ENCODE data around the gene LMTK2.
"Not testable (repeated sequence)": the region's sequence is repeated elsewhere in the genome, so short reads cannot be mapped to it uniquely, and the experiment has no call there.

Gene LMTK2

DNA sequence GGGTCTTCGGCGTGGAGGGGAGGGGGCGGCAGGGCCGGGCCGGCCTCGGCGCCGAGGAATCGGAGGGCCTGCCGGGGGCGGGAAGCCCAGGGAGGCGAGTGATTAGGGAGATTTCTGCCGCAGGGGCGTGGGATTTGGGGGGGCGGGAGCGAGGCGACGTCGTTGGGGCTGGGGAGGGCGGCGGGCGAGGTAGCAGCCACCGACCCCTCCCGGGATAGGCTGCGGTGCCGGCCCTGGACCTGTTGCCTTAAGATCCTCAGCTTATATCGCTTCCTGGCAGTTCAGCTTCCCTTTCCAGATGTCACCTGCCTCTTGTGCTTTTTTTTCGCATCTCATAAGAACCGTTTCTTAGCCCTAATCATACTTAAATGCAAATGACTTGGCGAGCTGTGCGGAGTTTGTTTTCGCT, 655 bp downstream of the LMTK2 start:
- DNase-seq = no peak

DNA sequence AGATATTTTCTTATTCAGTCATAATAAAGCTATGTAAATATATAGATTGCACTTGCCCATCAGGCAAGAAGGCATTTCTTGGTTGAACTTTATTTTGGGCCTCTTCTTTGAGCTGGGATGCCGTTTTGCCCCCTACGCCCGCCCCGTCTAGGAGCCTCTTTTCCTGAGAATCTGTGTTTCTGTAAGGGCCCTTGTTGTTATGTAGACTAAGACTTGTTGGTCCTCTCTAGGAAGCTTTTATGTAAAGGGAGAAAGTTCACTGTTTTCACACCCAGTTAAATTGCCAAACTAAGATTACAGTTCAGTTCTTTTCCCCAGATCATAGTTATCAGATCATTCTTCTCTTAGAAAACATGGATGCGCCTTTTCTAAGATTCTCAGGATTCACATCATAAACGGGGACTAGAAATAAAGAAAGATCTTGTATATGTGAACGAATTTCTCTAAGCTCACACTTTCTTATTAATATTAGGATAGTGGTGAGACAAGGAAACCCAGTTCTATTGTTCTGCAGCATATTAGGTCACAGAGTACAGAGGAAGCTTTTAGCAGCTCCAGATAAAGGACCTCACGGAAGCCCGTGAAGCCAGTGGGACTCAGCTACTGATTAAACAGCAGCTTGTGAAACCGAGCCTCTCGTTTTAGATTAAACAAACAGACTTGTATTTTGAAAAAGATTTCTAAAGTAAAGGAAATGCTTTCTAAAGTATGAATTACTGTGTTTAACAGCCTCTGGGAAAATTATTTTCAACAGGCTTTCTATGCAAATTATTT, 3.8 kb downstream of the LMTK2 start:
- DNase-seq = no peak

DNA sequence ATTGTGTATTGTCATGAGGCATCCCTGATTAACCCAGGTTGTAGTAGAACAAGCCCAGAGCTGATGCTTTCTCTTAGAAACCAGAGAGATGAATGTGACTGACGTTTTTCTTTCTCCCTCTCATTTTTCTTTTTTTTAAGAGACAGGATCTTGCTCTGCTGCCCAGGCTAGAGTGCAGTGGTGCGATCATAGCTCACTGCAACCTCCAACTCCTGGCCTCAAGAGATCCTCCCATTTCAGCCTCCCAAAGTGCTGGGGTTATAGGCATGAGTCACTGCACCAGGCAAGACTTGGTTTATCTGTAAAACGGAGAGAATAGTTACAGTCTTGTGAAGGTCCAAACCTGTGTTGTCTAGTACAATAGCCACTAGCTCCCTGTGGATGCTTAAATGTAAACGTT, 5.4 kb downstream of the LMTK2 start:
- DNase-seq = no peak

DNA sequence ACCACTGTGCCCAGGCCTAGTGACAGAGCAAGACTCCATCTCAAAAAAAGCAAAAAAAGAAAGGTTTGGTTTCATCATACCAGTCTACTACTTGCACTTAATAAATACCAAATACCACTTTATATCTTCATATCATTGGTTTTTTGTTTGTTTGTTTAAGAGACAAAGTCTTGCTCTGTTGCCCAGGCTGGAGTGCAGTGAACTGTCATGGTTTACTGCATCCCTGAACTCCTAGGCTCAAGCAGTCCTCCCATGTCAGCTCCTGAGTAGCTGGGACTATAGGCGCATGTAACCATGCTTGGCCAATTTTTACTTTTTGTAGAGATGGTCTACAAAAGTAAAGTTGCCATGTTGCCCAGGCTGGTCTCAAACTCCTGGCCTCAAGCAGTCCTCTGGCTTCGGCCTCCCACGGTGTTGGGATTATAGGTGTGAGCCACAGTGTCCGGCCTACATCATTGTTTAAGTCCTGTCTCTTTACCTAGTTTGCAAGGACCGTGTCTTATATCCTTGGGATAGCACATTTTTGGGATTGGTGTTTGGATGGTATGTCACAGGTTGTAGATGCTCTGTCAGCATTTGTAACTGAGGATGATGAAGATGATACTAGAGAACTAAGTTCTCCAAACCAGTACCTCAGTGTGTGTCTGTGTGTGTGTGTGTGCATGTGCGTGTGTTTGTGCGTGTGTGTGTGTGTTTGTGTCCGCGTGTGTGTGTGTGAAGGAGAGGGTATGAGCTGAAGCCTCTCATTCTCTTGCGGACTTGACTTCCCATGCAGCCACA, 9.3 kb downstream of the LMTK2 start:
- no peak for DNase-seq

DNA sequence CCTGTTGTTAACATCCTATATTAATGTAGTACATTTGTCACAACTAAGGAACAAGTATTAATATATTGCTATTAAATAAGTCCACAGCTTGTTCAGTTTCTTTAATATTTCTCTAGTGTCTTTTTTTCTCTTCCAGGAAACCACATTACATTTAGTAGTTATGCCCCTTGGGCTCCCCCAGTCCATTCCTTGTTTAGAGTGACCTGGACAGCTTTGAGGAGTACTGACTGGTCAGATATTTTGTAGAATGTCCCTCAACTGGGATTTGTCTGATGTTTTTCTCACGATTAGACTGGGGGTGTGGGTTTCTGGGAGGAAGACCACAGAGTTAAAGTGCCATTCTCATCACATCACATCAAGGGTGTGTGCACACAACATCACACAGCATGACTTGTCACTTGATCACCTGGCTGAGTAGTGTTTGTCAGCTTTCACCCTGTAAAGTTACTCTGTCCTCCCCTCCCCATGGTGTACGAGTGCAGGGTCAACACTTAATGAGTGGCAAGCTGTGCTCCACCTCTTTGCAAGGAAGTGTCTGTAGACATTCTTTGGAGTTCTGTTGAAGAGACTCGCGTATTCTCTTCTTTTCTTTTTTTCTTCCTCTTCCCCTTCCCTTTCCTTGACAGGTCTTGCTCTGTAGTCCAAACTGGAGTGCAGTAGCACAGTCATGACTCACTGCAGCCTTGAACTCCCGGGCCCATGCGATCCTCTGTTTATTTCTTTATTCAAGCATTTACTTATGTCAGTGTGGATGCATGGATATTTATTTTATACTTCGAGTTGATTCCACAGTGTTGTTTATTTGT, 10.2 kb downstream of the LMTK2 start:
- DNase-seq = no peak

DNA sequence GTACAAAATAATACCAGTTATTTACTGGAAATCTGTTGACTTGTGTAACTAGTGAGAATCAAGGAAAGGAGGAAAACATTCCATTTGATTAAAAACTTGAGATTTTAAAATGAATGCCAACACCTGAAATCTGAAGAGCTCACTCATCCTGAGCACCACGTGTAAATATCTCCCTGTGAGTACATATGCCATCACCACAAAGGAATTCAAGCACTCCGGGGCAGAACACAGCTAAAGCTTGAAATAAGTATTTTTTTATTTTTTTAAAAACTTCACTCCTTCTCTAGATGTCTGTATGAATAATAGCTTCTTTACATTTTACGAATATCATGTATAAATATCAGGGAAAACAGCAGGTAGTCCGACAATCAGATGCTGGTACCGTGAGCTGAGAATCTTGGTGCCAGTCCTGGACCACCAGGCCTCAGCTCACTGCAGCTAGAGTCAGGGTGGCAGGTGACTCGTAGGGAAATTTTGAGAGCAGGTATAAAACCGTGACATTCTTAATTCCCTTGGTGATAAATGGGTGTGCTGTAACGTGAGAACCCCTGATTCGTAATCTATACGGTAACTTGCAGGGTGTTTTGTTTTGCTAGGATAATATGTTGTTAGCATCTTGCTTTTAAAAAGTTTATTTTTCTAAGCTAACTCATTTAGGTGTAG, 12.7 kb downstream of the LMTK2 start:
- DNase-seq = no peak

DNA sequence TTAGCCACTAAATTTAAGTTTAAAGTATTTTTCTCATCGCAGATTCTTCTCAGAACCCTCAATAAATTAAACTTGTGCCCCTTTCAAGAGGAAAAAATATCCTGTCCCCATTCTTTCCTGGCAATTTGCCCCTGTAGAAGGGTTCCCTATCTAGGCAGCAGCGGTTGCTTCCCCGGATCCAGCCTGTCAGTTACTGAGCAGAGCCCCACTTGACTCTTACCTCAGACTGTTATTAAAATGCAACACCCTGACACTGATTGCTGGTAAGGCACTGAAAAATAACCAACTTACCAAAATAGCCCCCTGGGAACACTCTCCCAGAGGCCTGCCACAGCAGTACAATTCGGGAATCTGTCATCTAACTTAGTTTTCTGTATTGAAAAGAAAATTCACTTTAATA, 13.9 kb downstream of the LMTK2 start:
- no peak for DNase-seq

DNA sequence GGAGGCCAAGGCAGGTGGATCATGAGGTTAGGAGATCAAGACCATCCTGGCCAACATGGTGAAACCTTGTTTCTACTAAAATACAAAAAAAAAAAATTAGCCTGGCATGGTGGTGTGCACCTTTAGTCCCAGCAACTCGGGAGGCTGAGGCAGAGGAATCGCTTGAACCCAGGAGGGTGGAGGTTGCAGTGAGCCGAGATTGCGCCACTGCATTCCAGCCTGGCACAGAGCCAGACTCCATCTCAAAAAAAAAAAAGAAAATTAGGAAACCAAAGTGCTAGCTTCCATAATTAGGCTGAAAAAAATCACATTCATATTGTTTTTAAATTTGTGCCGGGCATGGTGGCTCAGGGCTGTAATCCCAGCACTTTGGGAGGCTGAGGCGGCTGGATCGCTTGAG, 14.7 kb downstream of the LMTK2 start:
- not testable (repeated sequence) for DNase-seq

DNA sequence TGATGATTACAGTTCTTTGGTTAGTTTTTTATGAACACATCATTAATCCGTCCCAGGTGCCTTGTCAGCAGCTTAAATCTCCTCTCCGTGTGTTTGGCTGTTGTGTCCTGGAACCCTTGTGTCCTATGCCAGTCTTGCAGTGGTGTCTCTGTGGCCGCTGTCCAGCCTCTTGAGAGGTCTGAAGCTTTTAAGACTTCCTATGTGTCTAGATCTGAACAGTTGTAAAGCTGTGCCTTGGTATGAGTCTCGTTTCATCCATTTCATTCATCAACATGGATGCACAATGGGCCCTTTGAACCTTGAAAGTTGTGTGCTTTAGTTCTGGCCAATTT, 16.7 kb downstream of the LMTK2 start:
- DNase-seq = no peak

DNA sequence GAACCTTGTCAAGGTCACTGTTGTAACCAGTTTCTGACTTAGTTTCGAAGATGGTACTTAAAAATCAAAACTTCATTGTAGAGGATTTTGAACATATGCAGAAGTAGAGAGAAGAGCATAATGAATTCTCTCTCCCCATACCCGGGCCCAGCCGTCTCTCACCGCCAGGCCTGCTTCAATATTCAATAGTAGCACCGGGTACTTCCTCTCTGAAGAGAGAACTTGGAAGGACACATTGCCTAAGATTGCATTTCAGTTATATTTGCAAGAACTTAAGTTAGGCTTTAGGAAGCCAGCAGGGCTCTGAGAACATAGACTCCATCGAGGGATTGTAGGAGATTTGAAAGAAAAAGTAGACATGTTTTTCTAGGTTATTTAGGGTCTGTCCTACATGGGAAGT, 19.1 kb downstream of the LMTK2 start:
- no peak for DNase-seq

DNA sequence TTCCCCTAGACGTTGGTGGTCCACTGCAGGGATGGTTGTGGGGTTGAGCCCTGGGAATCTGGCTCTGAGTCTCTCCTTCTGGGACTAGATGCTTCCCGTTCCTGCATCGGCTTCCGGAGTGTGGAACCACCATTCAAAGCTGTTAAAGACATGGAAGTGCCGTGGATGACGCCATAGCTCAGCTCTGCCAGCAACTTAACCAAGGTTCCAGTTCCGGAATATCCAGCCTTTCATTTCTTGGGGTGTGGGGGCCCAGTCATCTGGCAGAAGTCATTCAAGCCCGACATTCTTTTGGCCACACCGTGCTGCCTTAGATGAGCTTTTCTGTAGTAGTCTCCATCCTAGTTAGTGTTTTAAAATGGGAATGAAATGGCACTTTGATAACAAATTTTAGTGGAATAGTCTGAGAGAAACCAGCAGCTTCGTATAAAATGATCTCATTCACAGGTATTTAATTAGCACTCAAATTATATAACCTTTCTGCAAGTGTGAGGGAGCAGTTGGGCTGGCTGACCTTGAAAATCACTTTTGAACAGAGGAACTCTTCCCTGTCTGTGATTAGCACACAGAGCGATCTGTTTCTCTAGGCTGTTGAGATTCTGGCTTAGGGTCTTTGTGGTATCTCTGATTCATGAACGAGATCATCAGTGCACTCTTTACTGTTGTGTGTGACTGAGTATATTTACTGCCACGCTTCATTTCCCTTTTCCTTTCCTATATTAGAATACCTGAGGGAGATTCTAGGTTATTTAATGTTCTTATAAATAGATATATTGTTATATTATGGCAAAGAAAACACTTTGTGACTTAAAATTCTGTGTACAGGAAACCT, 19.9 kb downstream of the LMTK2 start:
- no peak for DNase-seq

DNA sequence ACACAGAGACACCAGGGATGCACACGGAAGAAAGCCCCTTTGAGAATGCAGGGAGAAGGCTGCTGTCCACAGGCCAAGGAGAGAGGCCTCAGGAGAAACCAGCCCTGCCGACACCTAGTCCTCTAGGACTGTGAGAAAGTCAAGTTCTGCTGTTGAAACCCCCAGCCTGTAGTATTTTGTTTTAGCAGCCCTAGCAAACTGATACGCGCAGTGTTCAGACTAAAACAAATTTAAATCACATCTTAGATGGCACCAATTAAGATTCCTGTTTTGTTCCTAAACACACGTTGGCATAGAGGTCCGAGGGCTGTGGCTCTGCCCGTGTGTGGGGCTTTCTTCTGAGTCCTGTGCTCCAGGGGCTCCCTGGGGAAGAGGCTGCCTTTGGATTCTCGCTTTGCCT, 21.7 kb downstream of the LMTK2 start:
- DNase-seq = no peak

DNA sequence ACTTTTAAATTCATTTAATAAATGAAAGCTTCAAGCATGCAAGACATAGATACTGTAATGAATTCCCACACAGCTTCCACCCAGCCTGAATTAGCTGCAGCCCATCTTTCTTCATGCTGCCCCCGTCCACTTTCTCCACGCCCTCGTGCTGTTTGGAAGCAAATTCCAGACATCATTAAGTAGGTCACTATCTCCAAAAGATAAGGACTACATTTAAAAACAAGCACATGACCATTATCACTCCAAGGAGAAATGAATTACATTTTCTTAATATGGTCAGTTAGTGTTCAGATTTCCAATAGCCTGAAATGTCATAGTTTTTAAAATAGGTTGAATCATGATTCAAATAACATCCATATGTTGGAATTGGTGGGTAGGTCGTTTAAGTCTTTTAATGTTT, 24.3 kb downstream of the LMTK2 start:
- DNase-seq = no peak

DNA sequence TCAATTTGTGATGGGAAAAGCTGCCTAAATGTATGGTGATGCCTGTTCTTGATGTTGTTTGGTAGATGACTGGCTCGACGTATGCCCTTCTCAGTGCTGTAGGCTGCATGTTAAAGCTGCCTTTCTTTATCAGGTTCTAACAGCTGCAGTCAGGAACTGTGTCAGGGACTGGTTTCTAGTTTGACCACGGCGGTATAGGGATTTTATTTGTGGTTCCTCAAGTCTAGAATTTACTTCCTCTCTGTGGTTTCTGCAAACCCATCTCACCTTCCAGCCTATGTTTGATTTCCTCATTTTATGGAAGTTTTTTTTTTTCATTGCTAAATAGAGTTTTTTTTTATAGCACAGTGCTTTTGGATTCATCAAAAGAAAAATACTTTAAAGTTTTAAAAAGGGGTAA, 26.5 kb downstream of the LMTK2 start:
- peak; percentile 38 for DNase-seq

DNA sequence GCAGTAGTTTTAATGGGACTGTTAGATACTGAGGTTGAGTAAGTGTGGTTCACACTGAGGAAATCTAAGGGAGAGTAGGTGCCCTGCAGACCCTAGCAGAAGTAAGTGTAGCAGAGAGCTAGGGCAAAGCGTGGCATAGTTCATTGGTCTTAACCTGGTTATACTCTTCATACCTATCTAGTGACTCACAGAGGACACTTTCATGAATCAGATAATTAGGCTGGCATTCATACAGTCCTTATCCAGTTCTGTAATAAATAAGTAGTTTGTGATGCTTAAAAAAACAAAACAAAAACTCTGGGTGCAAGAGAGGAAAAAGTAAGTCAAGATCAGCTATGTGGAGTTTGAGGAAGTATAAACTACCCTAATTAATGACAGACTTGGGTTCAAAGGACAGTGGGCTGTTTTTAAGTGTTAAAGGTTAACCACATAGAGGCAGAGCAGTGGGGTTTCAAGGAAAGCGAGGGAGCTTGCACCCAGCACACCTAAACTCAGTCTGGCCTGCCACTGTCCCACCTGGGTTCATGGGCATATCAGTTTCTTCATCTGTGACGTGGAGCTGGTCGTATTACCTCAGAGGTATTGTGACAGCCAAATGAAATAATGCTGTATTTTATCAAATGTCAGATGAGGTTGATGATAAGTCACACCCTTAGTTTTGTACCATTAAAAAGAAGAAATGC, 27.1 kb downstream of the LMTK2 start:
- DNase-seq = no peak

DNA sequence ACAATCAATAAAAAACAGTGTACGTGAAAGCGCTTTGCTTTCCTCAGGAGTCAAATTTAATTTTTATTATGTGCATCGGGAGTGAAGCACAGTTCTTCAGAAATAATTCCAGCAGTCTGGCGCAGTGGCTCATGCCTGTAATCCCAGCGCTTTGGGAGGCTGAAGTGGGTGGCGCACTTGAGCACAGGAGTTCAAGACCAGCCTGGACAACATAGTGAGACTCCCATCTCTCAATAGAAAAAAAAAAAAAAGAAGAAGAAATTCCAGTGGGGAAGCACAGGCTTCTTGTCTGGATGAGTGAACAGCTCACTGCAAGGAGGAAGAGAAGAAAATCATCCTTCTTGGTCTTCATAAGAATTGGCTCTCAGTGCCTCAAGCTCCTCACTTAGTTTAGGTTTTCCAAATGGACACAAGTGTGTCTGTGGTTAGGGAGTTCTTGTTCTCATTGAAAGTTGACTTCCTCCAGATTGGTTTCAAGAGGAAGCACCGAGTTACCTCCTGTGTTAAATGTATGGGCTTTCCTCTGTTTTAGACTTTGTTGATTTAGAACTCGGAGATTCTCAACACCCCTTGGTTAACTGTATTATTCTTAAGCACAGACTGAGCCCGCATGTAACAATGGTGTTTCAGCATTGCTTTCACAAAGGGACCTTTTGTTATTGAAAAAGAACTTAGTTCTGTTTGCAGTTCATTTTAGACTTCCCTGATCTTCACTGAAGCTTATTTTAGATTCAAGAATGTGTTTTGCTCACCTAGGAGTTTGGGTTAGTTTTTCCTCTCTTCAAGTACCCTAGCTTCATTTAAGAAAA, 28.0 kb downstream of the LMTK2 start:
- no peak for DNase-seq

DNA sequence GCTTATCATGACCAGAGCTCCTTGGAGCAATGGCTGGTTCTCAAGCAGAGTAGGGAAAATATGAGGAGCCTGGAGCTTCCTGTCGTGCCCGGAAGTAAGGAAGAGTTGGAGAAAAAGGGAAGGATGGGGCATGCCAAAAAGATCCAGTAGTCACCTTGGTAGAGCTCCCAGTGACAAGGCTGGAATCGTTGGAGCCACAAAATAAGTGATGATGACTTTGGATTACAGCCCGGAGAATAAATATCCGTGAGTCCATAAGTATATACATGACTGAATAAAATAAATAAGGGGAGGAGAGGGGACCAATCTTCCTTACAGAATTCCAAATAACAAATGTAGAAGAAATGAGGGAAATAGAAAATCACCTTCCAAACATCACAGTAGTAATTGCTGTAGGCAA, 29.3 kb downstream of the LMTK2 start:
- DNase-seq = no peak

DNA sequence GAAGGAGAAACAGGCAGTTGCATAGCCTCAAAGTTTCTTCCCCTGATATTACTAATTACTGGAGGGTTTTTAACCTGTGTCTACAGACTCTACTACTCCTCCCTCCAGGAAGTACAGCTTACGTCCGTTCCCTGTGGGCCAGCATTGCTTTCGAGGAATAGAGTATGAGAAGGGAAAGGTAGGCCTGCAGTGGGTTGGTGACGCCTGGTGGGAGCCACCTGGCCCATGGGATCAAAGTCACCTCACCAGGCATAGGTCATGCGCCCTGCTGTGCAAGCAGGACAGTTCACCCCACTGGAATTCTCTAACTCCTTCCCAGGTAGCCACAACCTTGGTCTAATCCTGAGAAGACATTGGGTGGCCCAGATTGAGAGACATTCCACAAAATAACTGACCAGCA, 29.8 kb downstream of the LMTK2 start:
- no peak for DNase-seq

DNA sequence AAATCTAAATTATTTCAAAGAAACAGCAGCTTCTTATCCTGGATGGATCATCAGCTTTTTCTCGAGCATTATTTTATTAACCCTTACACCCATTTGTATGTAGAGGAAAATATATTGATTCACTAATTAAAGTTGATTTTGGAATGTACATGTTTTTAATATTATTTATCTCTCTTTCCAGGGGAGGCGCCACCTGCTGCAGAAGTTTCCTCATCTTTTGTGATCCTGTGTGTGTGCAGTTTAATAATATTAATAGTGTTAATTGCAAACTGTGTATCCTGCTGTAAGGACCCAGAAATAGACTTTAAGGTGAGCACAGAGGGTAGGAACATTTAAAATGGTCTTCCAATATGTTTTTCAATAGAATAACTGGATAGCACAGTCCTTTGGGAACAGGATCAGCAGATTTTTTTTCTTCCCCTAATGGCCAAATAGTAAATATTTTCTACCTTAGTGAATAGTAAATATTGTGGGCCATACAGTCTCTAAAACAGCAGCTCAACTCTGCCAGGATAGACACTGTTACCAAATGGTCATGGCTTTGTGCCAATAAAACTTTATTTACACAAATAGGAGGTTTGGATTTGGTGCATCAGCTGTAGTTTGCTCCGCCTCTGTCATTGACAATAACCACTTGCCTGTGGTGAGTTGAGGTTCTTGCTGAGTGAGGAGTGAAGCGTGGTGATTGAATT, 30.6 kb downstream of the LMTK2 start:
- no peak for DNase-seq

DNA sequence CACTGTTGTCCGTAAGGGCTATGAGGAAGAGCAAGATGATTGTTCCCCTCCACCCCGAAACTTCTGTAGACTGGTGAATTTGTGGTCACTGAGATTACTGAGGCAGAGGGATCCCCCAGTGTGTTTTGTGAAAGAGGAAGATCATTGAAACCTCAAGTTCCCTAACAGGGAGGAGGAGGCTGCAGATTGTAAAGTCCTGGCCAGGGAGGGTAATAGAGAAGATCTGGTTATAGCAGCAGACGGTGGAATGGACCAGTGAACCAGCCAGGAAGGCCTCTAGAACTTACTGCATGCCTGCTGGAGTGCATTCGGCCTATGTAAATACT, 31.1 kb downstream of the LMTK2 start:
- DNase-seq = peak; percentile 1

Measured in KG1 (cell line).